Uterus (tissue), 2 donors: ENCODE measurements around the gene TLR1.

Experiments used
- CTCF ChIP-seq, 4 experiments: fragments of 200-600 bp in 2 of 4; fragments of 450-650 bp in 2 of 4; sonication (generic) in 2 of 4; IDR thresholded peaks; one replicate each; pipeline ENCODE4 v1.5.1; 2016 to 2019; ENCODE audit warnings: antibody characterized with exemption in 4 of 4, mild to moderate bottlenecking in 2 of 4, moderate library complexity in 1 of 4
- POLR2A ChIP-seq, 2 donors: fragments of 450-650 bp; IDR thresholded peaks; one replicate each; pipeline ENCODE4 v1.6.1; 2016; ENCODE audit warnings: antibody characterized with exemption in 2 of 2, mild to moderate bottlenecking in 1 of 2, moderate library complexity in 1 of 2

DNA sequence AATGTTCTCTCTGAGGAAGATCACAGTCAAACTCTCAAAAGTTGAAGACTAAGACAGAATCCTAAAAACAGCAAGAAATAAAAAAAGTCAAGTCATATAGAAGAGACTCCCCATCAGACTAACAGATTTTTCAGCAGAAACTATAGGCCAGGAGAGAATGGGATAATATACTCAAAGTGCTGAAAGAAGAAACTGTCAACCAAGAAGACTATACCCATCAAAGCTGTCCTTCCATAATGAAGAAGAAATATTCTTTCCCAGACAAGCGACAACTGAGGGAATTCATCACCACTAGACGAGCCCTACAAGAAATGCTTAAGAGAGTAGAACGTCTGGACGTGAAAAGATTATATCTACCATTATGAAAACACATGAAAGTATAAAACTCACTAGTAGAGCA lies 30.0 kb upstream of the TLR1 start:
- no peak for TF ChIP-seq CTCF (IDR thresholded peaks at IDR 0.05)
- no peak for TF ChIP-seq POLR2A (IDR thresholded peaks at IDR 0.05)
